CD14-positive monocyte (primary cell): ENCODE data around the gene UGT1A8. TPM values are rescaled to one million over a fixed set of nuclear protein-coding genes. Genes with fewer than 3 reads are reported as not detected.

ENCODE experiments used
- DNase-seq, 3 donors: peaks; one replicate each; pipeline ENCODE4 v3.0.0-alpha.2; 2011 to 2022
- H2AFZ ChIP-seq: 2 replicates; pipeline ENCODE4 v1.6.0; 2012; ENCODE audit warnings: mild to moderate bottlenecking, low read depth, low read length, inconsistent platforms; ENCODE audit not compliant: insufficient read depth, poor library complexity, severe bottlenecking
- H3K27ac ChIP-seq, 2 donors: 1 replicate in 1 of 2; 2 replicates in 1 of 2; pipeline ENCODE4 v1.5.1; 2012 to 2013; ENCODE audit warnings: low read length in 2 of 2, control low read depth in 1 of 2, inconsistent platforms in 1 of 2, low read depth in 1 of 2, mild to moderate bottlenecking in 1 of 2
- H3K27me3 ChIP-seq, 2 donors: one replicate each; pipeline versions ENCODE4 v1.6.0 to v1.6.1; 2011 to 2013; ENCODE audit warnings: low read length in 2 of 2; ENCODE audit not compliant: control insufficient read depth in 2 of 2, insufficient read depth in 2 of 2
- H3K36me3 ChIP-seq, 2 donors: replicated peaks in 1 of 2; 1 replicate in 1 of 2; 2 replicates in 1 of 2; pipeline versions ENCODE4 v1.5.1 to v1.6.1; 2012 to 2013; ENCODE audit warnings: low read length in 2 of 2, control low read depth in 1 of 2, inconsistent platforms in 1 of 2, mild to moderate bottlenecking in 1 of 2; ENCODE audit not compliant: insufficient read depth in 2 of 2, control insufficient read depth in 1 of 2
- H3K4me1 ChIP-seq, 2 donors: 1 replicate in 1 of 2; 2 replicates in 1 of 2; pipeline versions ENCODE4 v1.5.1 to v1.6.1; 2012 to 2013; ENCODE audit warnings: low read length in 2 of 2, control low read depth in 1 of 2, inconsistent platforms in 1 of 2, mild to moderate bottlenecking in 1 of 2, moderate library complexity in 1 of 2; ENCODE audit not compliant: insufficient read depth in 2 of 2, control insufficient read depth in 1 of 2
- H3K4me2 ChIP-seq: replicated peaks from 2 replicates; pipeline ENCODE3; 2012; ENCODE audit warnings: low read length, moderate library complexity, mild to moderate bottlenecking; ENCODE audit not compliant: poor library complexity, severe bottlenecking; ENCODE audit errors: extremely low read depth
- H3K4me3 ChIP-seq, 3 experiments: fragments of 200-600 bp in 1 of 3; sonication (generic) in 1 of 3; replicated peaks in 1 of 3; 1 replicate in 2 of 3; 2 replicates in 1 of 3; pipeline ENCODE4 v1.5.1; 2011 to 2013; ENCODE audit warnings: low read length in 3 of 3, mild to moderate bottlenecking in 3 of 3, control low read depth in 2 of 3, low read depth in 2 of 3, inconsistent platforms in 1 of 3, moderate library complexity in 1 of 3
- H3K79me2 ChIP-seq: 2 replicates; pipeline ENCODE4 v1.6.0; 2012; ENCODE audit warnings: mild to moderate bottlenecking, control low read depth, inconsistent platforms, low read length, moderate library complexity; ENCODE audit not compliant: insufficient read depth
- H3K9ac ChIP-seq: 2 replicates; pipeline ENCODE4 v1.6.0; 2017; ENCODE audit warnings: low read length, mild to moderate bottlenecking; ENCODE audit not compliant: insufficient read depth, poor library complexity, severe bottlenecking
- H3K9me3 ChIP-seq, 2 donors: replicated peaks in 1 of 2; 1 replicate in 1 of 2; 2 replicates in 1 of 2; pipeline versions ENCODE4 v1.5.1 to v1.6.1; 2012 to 2013; ENCODE audit warnings: low read length in 2 of 2, control low read depth in 1 of 2; ENCODE audit not compliant: control insufficient read depth in 1 of 2, insufficient read depth in 1 of 2
- H4K20me1 ChIP-seq: 2 replicates; pipeline ENCODE4 v1.6.0; 2012; ENCODE audit warnings: mild to moderate bottlenecking, low read length, control low read depth, moderate library complexity; ENCODE audit not compliant: insufficient read depth
- H3K27ac Mint-ChIP-seq, 7 donors: one replicate each; pipeline ENCODE4 v1.8.0; 2020; ENCODE audit warnings: mild to moderate bottlenecking in 7 of 7, mixed read lengths in 7 of 7, moderate library complexity in 6 of 7, inconsistent platforms in 2 of 7
- H3K27me3 Mint-ChIP-seq, 3 donors: one replicate each; pipeline ENCODE4 v1.8.0; 2021 to 2022; ENCODE audit warnings: low read depth in 3 of 3, mild to moderate bottlenecking in 3 of 3, mixed read lengths in 3 of 3, moderate library complexity in 3 of 3, inconsistent platforms in 1 of 3
- H3K36me3 Mint-ChIP-seq, 2 donors: one replicate each; pipeline ENCODE4 v1.8.0; 2020; ENCODE audit warnings: mixed read lengths in 2 of 2, inconsistent platforms in 1 of 2, mild to moderate bottlenecking in 1 of 2
- H3K4me1 Mint-ChIP-seq: one replicate; pipeline ENCODE4 v1.8.0; 2020; ENCODE audit warnings: mild to moderate bottlenecking, mixed read lengths
- H3K4me3 Mint-ChIP-seq, 2 donors: one replicate each; pipeline ENCODE4 v1.8.0; 2020; ENCODE audit warnings: mild to moderate bottlenecking in 2 of 2, mixed read lengths in 2 of 2, moderate library complexity in 1 of 2
- H3K9me3 Mint-ChIP-seq, 7 donors: one replicate each; pipeline ENCODE4 v1.8.0; 2020 to 2022; ENCODE audit warnings: mixed read lengths in 7 of 7, mild to moderate bottlenecking in 6 of 7, moderate library complexity in 6 of 7, inconsistent platforms in 2 of 7
- WGBS: methylation state at CpG from one replicate; pipeline ENCODE4 v1.1.5; 2013; ENCODE audit warnings: missing lambda C conversion rate; ENCODE audit not compliant: insufficient coverage; 5-methylcytosine and 5-hydroxymethylcytosine counted together
- intact Hi-C, 2 donors: fragments of 100-400 bp; cut with micrococcal nuclease; formaldehyde crosslinking; loops; one replicate each; pipeline versions ENCODE4 v1.15.0 to v1.15.1; 2023
- polyA plus RNA-seq, 3 donors: library from polyadenylated mRNA; depleted of rRNA in 1 of 3; unstranded in 2 of 3; stranded (reverse) in 1 of 3; fragments of 300-500 nt in 2 of 3; fragments of >200 nt in 1 of 3; fragmentation: Illumina TruSeq in 2 of 3; gene quantifications; 1 replicate in 2 of 3; 2 replicates in 1 of 3; pipeline ENCODE4 v1.2.3, GENCODE V29; 2012 to 2021
- TF ChIP-seq, protein P1 (sequence below): fragments of 200-600 bp; IDR thresholded peaks from one replicate; pipeline ENCODE4 v1.8.0; 2022; ENCODE audit warnings: antibody characterized with exemption, mild to moderate bottlenecking

UGT1A8 gene
- polyA plus RNA-seq, 3 donors = not detected

GRCh38 chr2:233656443-233656842 lies 39.0 kb downstream of the UGT1A8 start:
- H3K4me3 Mint-ChIP-seq = no peak overlapping the region
- H2AFZ ChIP-seq = no peak overlapping the region
- WGBS = 94% methylated on average over 8 of the region's 10 CpGs

GRCh38 chr2:233658610-233659009 lies 41.2 kb downstream of the UGT1A8 start:
- peaks cover 1 to 8% (median 6%) of the 10 kb centered on the region in 3 donors for H3K27me3 Mint-ChIP-seq
- Histone ChIP-seq H3K36me3 (no peaks in the 10 kb centered on the region), H3K4me2 (no peak overlapping the region), H3K27me3 (no peaks in the 10 kb centered on the region), H3K4me1 (no peaks in the 10 kb centered on the region), H2AFZ (no peak overlapping the region), H4K20me1 (no peaks in the 10 kb centered on the region), H3K9me3 (no peaks in the 10 kb centered on the region), H3K79me2 (no peaks in the 10 kb centered on the region), H3K9ac (no peak overlapping the region), H3K27ac (no peak overlapping the region), H3K4me3 (no peak overlapping the region)
- TF ChIP-seq, protein P1, sequence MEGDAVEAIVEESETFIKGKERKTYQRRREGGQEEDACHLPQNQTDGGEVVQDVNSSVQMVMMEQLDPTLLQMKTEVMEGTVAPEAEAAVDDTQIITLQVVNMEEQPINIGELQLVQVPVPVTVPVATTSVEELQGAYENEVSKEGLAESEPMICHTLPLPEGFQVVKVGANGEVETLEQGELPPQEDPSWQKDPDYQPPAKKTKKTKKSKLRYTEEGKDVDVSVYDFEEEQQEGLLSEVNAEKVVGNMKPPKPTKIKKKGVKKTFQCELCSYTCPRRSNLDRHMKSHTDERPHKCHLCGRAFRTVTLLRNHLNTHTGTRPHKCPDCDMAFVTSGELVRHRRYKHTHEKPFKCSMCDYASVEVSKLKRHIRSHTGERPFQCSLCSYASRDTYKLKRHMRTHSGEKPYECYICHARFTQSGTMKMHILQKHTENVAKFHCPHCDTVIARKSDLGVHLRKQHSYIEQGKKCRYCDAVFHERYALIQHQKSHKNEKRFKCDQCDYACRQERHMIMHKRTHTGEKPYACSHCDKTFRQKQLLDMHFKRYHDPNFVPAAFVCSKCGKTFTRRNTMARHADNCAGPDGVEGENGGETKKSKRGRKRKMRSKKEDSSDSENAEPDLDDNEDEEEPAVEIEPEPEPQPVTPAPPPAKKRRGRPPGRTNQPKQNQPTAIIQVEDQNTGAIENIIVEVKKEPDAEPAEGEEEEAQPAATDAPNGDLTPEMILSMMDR = no peak
- no peak for DNase-seq
- no peak overlapping the region for H3K27ac Mint-ChIP-seq
- H3K36me3 Mint-ChIP-seq = no peaks in the 10 kb centered on the region
- peaks cover 3 to 13% (median 4%) of the 10 kb centered on the region in 7 donors for H3K9me3 Mint-ChIP-seq
- H3K4me1 Mint-ChIP-seq = no peaks in the 10 kb centered on the region
- H3K4me3 Mint-ChIP-seq = no peak overlapping the region
- intact Hi-C loops = no loop called here

More at GRCh38 chr2:233656443-233656842, 39.0 kb downstream of the UGT1A8 start:
- TF ChIP-seq, protein P1 = no peak
- Histone ChIP-seq H3K79me2 (no peaks in the 10 kb centered on the region), H3K4me3 (no peak overlapping the region), H3K4me1 (no peaks in the 10 kb centered on the region), H3K27ac (no peak overlapping the region), H3K4me2 (no peak overlapping the region), H4K20me1 (no peaks in the 10 kb centered on the region), H3K36me3 (no peaks in the 10 kb centered on the region), H3K9me3 (no peaks in the 10 kb centered on the region), H3K9ac (no peak overlapping the region), H3K27me3 (no peaks in the 10 kb centered on the region)
- Mint-ChIP-seq H3K27ac (no peak overlapping the region), H3K4me1 (no peaks in the 10 kb centered on the region), H3K36me3 (no peaks in the 10 kb centered on the region), H3K27me3 (peaks cover 0 to 9% (median 4%) of the 10 kb centered on the region in 3 donors), H3K9me3 (peaks cover 0 to 3% (median 0%) of the 10 kb centered on the region in 7 donors)
- intact Hi-C loops = no loop called here
- no peak for DNase-seq
